Stimulated activated CD4-positive, alpha-beta T cell treated with anti-CD3 and anti-CD28 coated beads, Interleukin-4, amount 100 ng/mL, for 48 hours (primary cell): Measurements from ENCODE around the gene DAB2.
"Not testable (repeated sequence)": the region's sequence is repeated elsewhere in the genome, so short reads cannot be mapped to it uniquely, and the experiment has no call there.

Experiments used
- DNase-seq, 2 donors: peaks; one replicate each; pipeline ENCODE4 v3.0.0-alpha.2; 2020; ENCODE audit warnings: low read depth in 2 of 2

The DAB2 gene

GRCh38 chr5:39420482-39421145 lies 4.2 kb downstream of the DAB2 start:
- no peak for DNase-seq

GRCh38 chr5:39419796-39420195 lies 5.0 kb downstream of the DAB2 start:
- no peak for DNase-seq

- no peak for DNase-seq
Measured at GRCh38 chr5:39417979-39418378, 6.8 kb downstream of the DAB2 start.

GRCh38 chr5:39415201-39415600 lies 9.6 kb downstream of the DAB2 start:
- no peak for DNase-seq

GRCh38 chr5:39414426-39414825 lies 10.4 kb downstream of the DAB2 start:
- DNase-seq, result no peak

- DNase-seq, result no peak
Measured at GRCh38 chr5:39413771-39414170, 11.0 kb downstream of the DAB2 start.

- DNase-seq, result no peak
Measured at GRCh38 chr5:39412721-39413394, 11.9 kb downstream of the DAB2 start.

- no peak for DNase-seq
Measured at GRCh38 chr5:39411985-39412384, 12.8 kb downstream of the DAB2 start.

- no peak for DNase-seq
Measured at GRCh38 chr5:39411061-39411460, 13.7 kb downstream of the DAB2 start.

GRCh38 chr5:39409033-39409432 lies 15.7 kb downstream of the DAB2 start:
- no peak for DNase-seq

- no peak for DNase-seq
Measured at GRCh38 chr5:39405083-39405843, 19.5 kb downstream of the DAB2 start.

GRCh38 chr5:39403761-39404160 lies 21.0 kb downstream of the DAB2 start:
- DNase-seq, result not testable (repeated sequence)

GRCh38 chr5:39402140-39402539 lies 22.6 kb downstream of the DAB2 start:
- DNase-seq, result not testable (repeated sequence)

- DNase-seq, result no peak
Measured at GRCh38 chr5:39400713-39401578, 23.8 kb downstream of the DAB2 start.

GRCh38 chr5:39399135-39400036 lies 25.4 kb downstream of the DAB2 start:
- no peak for DNase-seq

- DNase-seq, result no peak
Measured at GRCh38 chr5:39396843-39397242, 27.9 kb downstream of the DAB2 start.

- no peak for DNase-seq
Measured at GRCh38 chr5:39395521-39395920, 29.3 kb downstream of the DAB2 start.

GRCh38 chr5:39394946-39395345 lies 29.8 kb downstream of the DAB2 start:
- no peak for DNase-seq

- no peak for DNase-seq
Measured at GRCh38 chr5:39390945-39391344, 33.8 kb downstream of the DAB2 start.

GRCh38 chr5:39387293-39387692 lies 37.5 kb downstream of the DAB2 start:
- no peak for DNase-seq

GRCh38 chr5:39384271-39384670 lies 40.5 kb downstream of the DAB2 start:
- DNase-seq, result no peak
